H1 (cell line): ENCODE measurements around the gene CCDC74A. TPM values are rescaled to one million over a fixed set of nuclear protein-coding genes. Genes with fewer than 3 reads are reported as not detected.
"Not testable (repeated sequence)": the region's sequence is repeated elsewhere in the genome, so short reads cannot be mapped to it uniquely, and the experiment has no call there.

Experiments
- CTCF ChIA-PET: fragments of 300-600 bp; sonication (Branson Sonifier 250); formaldehyde crosslinking; loops from one replicate; lab custom pipeline; 2021; ENCODE audit not compliant: partially characterized antibody; lab: Charles Lee
- POLR2A ChIA-PET: fragments of 300-600 bp; sonication (Branson Sonifier 250); formaldehyde crosslinking; loops from one replicate; lab custom pipeline; 2021; ENCODE audit warnings: inconsistent platforms; ENCODE audit not compliant: partially characterized antibody; lab: Charles Lee
- DNase-seq, 2 experiments: peaks; one replicate each; pipeline versions ENCODE4 v3.0.0 to v3.0.0-alpha.2; 2010 to 2022; ENCODE audit warnings: low spot score in 2 of 2, low read depth in 1 of 2, mixed read lengths in 1 of 2
- FAIRE-seq: peaks from 2 replicates; lab custom pipeline; 2011; peaks lifted over from hg19 to GRCh38; lab: Jason Lieb, UNC
- H2AFZ ChIP-seq: 2 replicates; pipeline ENCODE4 v1.8.1; 2012; ENCODE audit warnings: low read length, inconsistent platforms
- H2AK5ac ChIP-seq: 2 replicates; pipeline ENCODE4 v1.6.1; 2013; ENCODE audit warnings: low read depth, low read length
- H2BK120ac ChIP-seq: replicated peaks from 2 replicates; pipeline ENCODE3; 2013; ENCODE audit warnings: low read depth, low read length, inconsistent platforms
- H2BK12ac ChIP-seq: 2 replicates; pipeline ENCODE4 v1.6.1; 2013; ENCODE audit warnings: low read depth, low read length
- H2BK15ac ChIP-seq: 2 replicates; pipeline ENCODE4 v1.6.1; 2013; ENCODE audit warnings: low read length
- H2BK20ac ChIP-seq: 2 replicates; pipeline ENCODE4 v1.6.1; 2013; ENCODE audit warnings: low read length
- H2BK5ac ChIP-seq: 2 replicates; pipeline ENCODE4 v1.6.1; 2013; ENCODE audit warnings: low read depth, low read length
- H3K14ac ChIP-seq: 2 replicates; pipeline ENCODE4 v1.6.1; 2013; ENCODE audit warnings: inconsistent platforms; ENCODE audit not compliant: insufficient read length
- H3K18ac ChIP-seq: 2 replicates; pipeline ENCODE4 v1.6.1; 2013; ENCODE audit warnings: low read length; ENCODE audit errors: extremely low read depth
- H3K23ac ChIP-seq: 2 replicates; pipeline ENCODE4 v1.6.1; 2013; ENCODE audit warnings: inconsistent platforms; ENCODE audit not compliant: insufficient read length
- H3K23me2 ChIP-seq: 2 replicates; pipeline ENCODE4 v1.6.1; 2013; ENCODE audit warnings: low read depth, low read length
- H3K27ac ChIP-seq: 2 replicates; pipeline ENCODE4 v1.6.1; 2011; ENCODE audit warnings: low read depth, low read length, inconsistent platforms
- H3K27me3 ChIP-seq, 4 experiments: replicated peaks in 1 of 4; 1 replicate in 1 of 4; 2 replicates in 3 of 4; pipeline versions ENCODE4 v1.6.1 to v1.8.1; 2011 to 2013; ENCODE audit warnings: low read length in 3 of 4, mild to moderate bottlenecking in 3 of 4, inconsistent platforms in 2 of 4, mixed read lengths in 2 of 4, moderate library complexity in 1 of 4; ENCODE audit not compliant: control insufficient read depth in 3 of 4, insufficient read depth in 3 of 4; ENCODE audit errors: extremely low read depth in 1 of 4
- H3K36me3 ChIP-seq, 4 experiments: 2 replicates each; pipeline versions ENCODE4 v1.6.1 to v1.8.1; 2011 to 2013; ENCODE audit warnings: mild to moderate bottlenecking in 4 of 4, low read length in 3 of 4, moderate library complexity in 2 of 4, control low read depth in 1 of 4, inconsistent platforms in 1 of 4; ENCODE audit not compliant: insufficient read depth in 4 of 4, control insufficient read depth in 2 of 4
- H3K4ac ChIP-seq: replicated peaks from 2 replicates; pipeline ENCODE3; 2013; ENCODE audit warnings: low read length, low read depth, mixed read lengths, inconsistent platforms; ENCODE audit not compliant: insufficient read length
- H3K4me1 ChIP-seq, 4 experiments: replicated peaks in 1 of 4; 1 replicate in 1 of 4; 2 replicates in 3 of 4; pipeline versions ENCODE4 v1.6.1 to v1.8.1; 2011 to 2013; ENCODE audit warnings: low read length in 3 of 4, inconsistent platforms in 2 of 4, mixed read lengths in 1 of 4; ENCODE audit not compliant: insufficient read depth in 4 of 4, control insufficient read depth in 3 of 4
- H3K4me2 ChIP-seq, 2 experiments: 2 replicates each; pipeline versions ENCODE4 v1.6.1 to v1.8.1; 2011 to 2013; ENCODE audit warnings: low read depth in 2 of 2, low read length in 2 of 2, control low read depth in 1 of 2, inconsistent platforms in 1 of 2, mild to moderate bottlenecking in 1 of 2; ENCODE audit not compliant: insufficient read depth in 1 of 2
- H3K4me3 ChIP-seq, 4 experiments: fragments of 200-600, 300-600 bp in 1 of 4; sonication (generic), shearing (Covaris generic), sonication (Bioruptor Twin) in 1 of 4; 2 replicates each; pipeline versions ENCODE4 v1.5.1 to v1.8.1; 2011 to 2016; ENCODE audit warnings: low read length in 4 of 4, low read depth in 3 of 4, control low read depth in 2 of 4, inconsistent platforms in 2 of 4, mild to moderate bottlenecking in 2 of 4, mixed read lengths in 1 of 4, moderate library complexity in 1 of 4; ENCODE audit not compliant: insufficient read depth in 2 of 4; ENCODE audit errors: extremely low read depth in 1 of 4
- H3K56ac ChIP-seq: replicated peaks from 2 replicates; pipeline ENCODE3; 2013; ENCODE audit warnings: low read depth, mild to moderate bottlenecking, mixed read lengths, low read length, inconsistent platforms; ENCODE audit not compliant: insufficient read length
- H3K79me1 ChIP-seq: 2 replicates; pipeline ENCODE4 v1.6.1; 2013; ENCODE audit warnings: low read depth, low read length, control low read depth
- H3K79me2 ChIP-seq, 2 experiments: 2 replicates each; pipeline versions ENCODE4 v1.6.1 to v1.8.1; 2012 to 2013; ENCODE audit warnings: low read length in 2 of 2, mild to moderate bottlenecking in 2 of 2, inconsistent platforms in 1 of 2; ENCODE audit not compliant: insufficient read depth in 2 of 2, control insufficient read depth in 1 of 2
- H3K9ac ChIP-seq, 4 experiments: replicated peaks in 1 of 4; 1 replicate in 1 of 4; 2 replicates in 3 of 4; pipeline versions ENCODE4 v1.6.1 to v1.8.1; 2011 to 2013; ENCODE audit warnings: low read depth in 3 of 4, low read length in 3 of 4, control low read depth in 2 of 4, mild to moderate bottlenecking in 2 of 4, moderate library complexity in 2 of 4, inconsistent platforms in 1 of 4; ENCODE audit errors: extremely low read depth in 1 of 4
- H3K9me3 ChIP-seq, 2 experiments: 2 replicates each; pipeline versions ENCODE4 v1.6.1 to v1.8.1; 2012 to 2013; ENCODE audit warnings: mild to moderate bottlenecking in 2 of 2, moderate library complexity in 2 of 2, control low read depth in 1 of 2, inconsistent platforms in 1 of 2, low read depth in 1 of 2, low read length in 1 of 2, mixed read lengths in 1 of 2; ENCODE audit not compliant: insufficient read depth in 2 of 2
- H4K20me1 ChIP-seq, 2 experiments: replicated peaks in 1 of 2; 2 replicates each; pipeline versions ENCODE3 to v1.8.1; 2011 to 2013; ENCODE audit warnings: inconsistent platforms in 2 of 2, low read length in 2 of 2, mild to moderate bottlenecking in 1 of 2; ENCODE audit not compliant: insufficient read depth in 2 of 2, control insufficient read depth in 1 of 2
- H4K5ac ChIP-seq: 2 replicates; pipeline ENCODE4 v1.6.1; 2013; ENCODE audit warnings: low read length, low read depth, mixed read lengths, inconsistent platforms; ENCODE audit not compliant: insufficient read length
- H4K8ac ChIP-seq: 2 replicates; pipeline ENCODE4 v1.8.0; 2013; ENCODE audit warnings: mild to moderate bottlenecking, moderate library complexity, low read length, inconsistent platforms; ENCODE audit not compliant: insufficient read depth; ENCODE audit errors: extremely low read depth
- H4K91ac ChIP-seq: replicated peaks from 2 replicates; pipeline ENCODE3; 2013; ENCODE audit warnings: low read length, mixed read lengths, inconsistent platforms; ENCODE audit not compliant: insufficient read length
- WGBS, 2 experiments: shearing (Covaris generic) in 1 of 2; methylation state at CpG; one replicate each; pipeline versions ENCODE4 v1.1.6 to v1.1.7; 2013 to 2015; ENCODE audit warnings: low lambda C conversion rate in 2 of 2, mixed read lengths in 2 of 2, inconsistent platforms in 1 of 2, low coverage in 1 of 2, missing lambda C conversion rate in 1 of 2; ENCODE audit not compliant: insufficient replicate concordance in 2 of 2, insufficient coverage in 1 of 2, insufficient read length in 1 of 2; ENCODE audit errors: extremely low coverage in 1 of 2, missing lambda C conversion rate in 1 of 2; 5-methylcytosine and 5-hydroxymethylcytosine counted together
- polyA plus RNA-seq, 7 experiments: library from polyadenylated mRNA; depleted of rRNA in 3 of 7; stranded (reverse) in 5 of 7; unstranded in 2 of 7; fragments of >200 nt in 5 of 7; fragments of 200-250 nt in 2 of 7; gene quantifications; 1 replicate in 5 of 7; 2 replicates in 1 of 7; 4 replicates in 1 of 7; pipeline versions ENCODE4 v1.2.1 to v1.2.3, GENCODE V29; 2011 to 2013; ENCODE audit warnings: missing spikeins in 2 of 7, mixed read lengths in 2 of 7
- total RNA-seq: library from RNA; stranded (reverse); fragmentation: NEBNext Ultra II Directional; extraction: Animal tissue kit (Norgen Biotek cat#: 25700); gene quantifications from 2 replicates; pipeline ENCODE4 v1.2.1, GENCODE V29; 2021

CCDC74A gene
- total and polyA plus RNA-seq, 2 of the 8 experiments (the other 6 are each of a cell fraction or from before 2014, with no cell fraction given): 18.1 to 21.0 TPM

DNA sequence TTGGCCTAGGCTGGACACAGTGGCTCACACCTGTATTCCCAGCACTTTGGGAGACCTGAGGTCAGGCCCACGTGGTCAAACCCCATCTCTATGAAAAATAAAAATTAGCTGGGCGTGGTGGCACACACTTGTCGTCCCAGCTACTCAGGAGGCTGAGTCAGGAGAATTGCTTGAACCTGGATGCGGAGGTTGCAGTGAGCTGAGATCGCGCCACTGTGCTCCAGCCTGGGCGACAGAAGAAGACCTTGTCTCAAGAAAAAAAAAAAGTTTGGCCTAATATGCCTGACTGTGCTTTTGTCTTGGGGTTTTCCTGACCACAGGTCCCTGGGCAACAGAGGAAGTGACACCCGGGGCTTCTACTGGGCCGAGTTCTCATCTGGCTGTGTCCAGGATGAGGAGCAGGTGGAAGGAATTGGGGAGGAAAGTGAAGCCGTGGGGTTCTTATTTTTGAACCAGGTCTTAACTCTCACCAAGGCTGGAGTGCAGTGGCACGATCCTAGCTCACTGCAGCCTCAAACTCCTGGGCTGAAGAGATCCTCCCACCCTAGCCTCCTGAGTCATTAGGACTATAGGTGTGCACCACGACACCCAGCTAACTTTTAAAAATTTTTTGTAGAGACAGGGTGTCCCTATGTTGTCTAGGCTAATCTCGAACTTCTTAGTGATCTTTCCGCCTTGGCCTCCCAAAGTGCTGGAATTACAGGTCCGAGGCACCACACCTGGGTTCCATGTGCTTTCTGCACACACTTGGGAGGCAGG, 13.1 kb upstream of the CCDC74A start:
- H2BK5ac ChIP-seq, H3K27ac ChIP-seq, H3K4me2 ChIP-seq, CTCF ChIA-PET, H3K56ac ChIP-seq, H2BK15ac ChIP-seq, H4K8ac ChIP-seq, H2BK12ac ChIP-seq, H4K91ac ChIP-seq, H2BK120ac ChIP-seq, H3K79me1 ChIP-seq, H4K5ac ChIP-seq, H3K23me2 ChIP-seq, H3K9me3 ChIP-seq, FAIRE-seq, H3K4me1 ChIP-seq, H2AK5ac ChIP-seq, H4K20me1 ChIP-seq, H3K18ac ChIP-seq, H3K14ac ChIP-seq, H3K4ac ChIP-seq, H3K4me3 ChIP-seq, H2BK20ac ChIP-seq, H3K23ac ChIP-seq, H2AFZ ChIP-seq, H3K27me3 ChIP-seq, H3K9ac ChIP-seq, H3K79me2 ChIP-seq: not testable (repeated sequence)
- POLR2A ChIA-PET: interaction anchor here (1.0 to 1.3 kb wide), 2 partner anchors 12 to 22 kb away, joined by 3 to 5 read pairs; partner anchors contain the start of gene MZT2A
- WGBS, 2 experiments: 93% methylated on average over 15 of the region's 15 CpGs; no CpG with 5 or more reads in 1 of the 2 experiments
- DNase-seq: peak in 1 of 2 experiments; percentile 37
- peaks cover 2 to 37% (median 11%) of the 10 kb centered on the region in 4 experiments; a peak in 6 of 8 replicates for H3K36me3 ChIP-seq
